SK-N-SH treated with all-trans-retinoic acid at 6 μM for 48 hours (cell line): Measurements from ENCODE around the gene THAP7.

ENCODE experiments used
- ATAC-seq: fragments of 200-7000 bp; cut with Tn5 transposase; 3 replicates; pipeline ENCODE4 v1.9.1; 2020; ENCODE audit warnings: mild to moderate bottlenecking, moderate library complexity
- BACH2 ChIP-seq: fragments of 250-450 bp; sonication (Bioruptor Pico); IDR thresholded peaks from 2 replicates; pipeline ENCODE4 v1.9.0; 2021; ENCODE audit warnings: mild to moderate bottlenecking, borderline replicate concordance
- CSDC2 ChIP-seq: fragments of 250-450 bp; sonication (Bioruptor Pico); IDR thresholded peaks from 2 replicates; pipeline ENCODE4 v1.5.0; 2020; ENCODE audit warnings: mild to moderate bottlenecking, moderate library complexity
- CSRNP3 ChIP-seq: fragments of 250-450 bp; sonication (Bioruptor Pico); IDR thresholded peaks from 2 replicates; pipeline ENCODE4 v1.5.1; 2021; ENCODE audit warnings: mild to moderate bottlenecking, moderate library complexity
- ISL1 ChIP-seq: fragments of 250-450 bp; sonication (Bioruptor Pico); IDR thresholded peaks from 2 replicates; pipeline ENCODE4 v2.1.2; 2022; ENCODE audit warnings: mild to moderate bottlenecking, moderate library complexity
- OSR1 ChIP-seq: fragments of 250-450 bp; sonication (Bioruptor Pico); IDR thresholded peaks from 2 replicates; pipeline ENCODE4 v1.8.0; 2022; ENCODE audit warnings: moderate library complexity, mild to moderate bottlenecking, inconsistent platforms
- PATZ1 ChIP-seq: fragments of 250-450 bp; sonication (Bioruptor Pico); IDR thresholded peaks from 2 replicates; pipeline ENCODE4 v1.8.0; 2020; ENCODE audit warnings: mild to moderate bottlenecking, moderate library complexity, borderline replicate concordance
- PPARA ChIP-seq: fragments of 250-450 bp; sonication (Bioruptor Pico); IDR thresholded peaks from 2 replicates; pipeline ENCODE4 v1.5.0; 2020; ENCODE audit warnings: mild to moderate bottlenecking, borderline replicate concordance
- SNAI2 ChIP-seq: fragments of 250-450 bp; sonication (Bioruptor Pico); IDR thresholded peaks from 2 replicates; pipeline ENCODE4 v1.5.0; 2020; ENCODE audit warnings: mild to moderate bottlenecking, moderate library complexity
- TCF4 ChIP-seq: fragments of 250-450 bp; sonication (Bioruptor Pico); IDR thresholded peaks from 2 replicates; pipeline ENCODE4 v1.8.0; 2021; ENCODE audit warnings: mild to moderate bottlenecking, moderate library complexity, borderline replicate concordance
- TOX ChIP-seq: fragments of 250-450 bp; sonication (Bioruptor Pico); IDR thresholded peaks from 2 replicates; pipeline ENCODE4 v1.8.0; 2021; ENCODE audit warnings: mild to moderate bottlenecking, moderate library complexity, borderline replicate concordance
- TSHZ2 ChIP-seq: fragments of 250-450 bp; sonication (Bioruptor Pico); IDR thresholded peaks from 2 replicates; pipeline ENCODE4 v1.5.0; 2020; ENCODE audit warnings: mild to moderate bottlenecking, moderate library complexity
- ZFP3 ChIP-seq: fragments of 250-450 bp; sonication (Bioruptor Pico); IDR thresholded peaks from 2 replicates; pipeline ENCODE4 v1.5.0; 2020; ENCODE audit warnings: mild to moderate bottlenecking, moderate library complexity
- ZFP30 ChIP-seq: fragments of 450-650 bp; formaldehyde crosslinking; IDR thresholded peaks from 2 replicates; pipeline ENCODE4 v1.5.0; 2022; ENCODE audit warnings: mild to moderate bottlenecking, moderate library complexity
- ZNF70 ChIP-seq: fragments of 450-650 bp; formaldehyde crosslinking; IDR thresholded peaks from 2 replicates; pipeline ENCODE4 v1.5.0; 2020; ENCODE audit warnings: mild to moderate bottlenecking, moderate library complexity
- ZNF8 ChIP-seq: fragments of 450-650 bp; formaldehyde crosslinking; IDR thresholded peaks from 2 replicates; pipeline ENCODE4 v1.5.0; 2020; ENCODE audit warnings: mild to moderate bottlenecking, moderate library complexity
- TF ChIP-seq, protein P1 (sequence below): fragments of 250-450 bp; sonication (Bioruptor Pico); IDR thresholded peaks from 2 replicates; pipeline ENCODE4 v1.8.0; 2021; ENCODE audit warnings: low read depth, mild to moderate bottlenecking, moderate library complexity, borderline replicate concordance
- TF ChIP-seq, protein P2 (sequence below): fragments of 250-450 bp; sonication (Bioruptor Pico); IDR thresholded peaks from 2 replicates; pipeline ENCODE4 v1.5.1; 2020; ENCODE audit warnings: low read depth, mild to moderate bottlenecking, moderate library complexity

THAP7 gene

DNA sequence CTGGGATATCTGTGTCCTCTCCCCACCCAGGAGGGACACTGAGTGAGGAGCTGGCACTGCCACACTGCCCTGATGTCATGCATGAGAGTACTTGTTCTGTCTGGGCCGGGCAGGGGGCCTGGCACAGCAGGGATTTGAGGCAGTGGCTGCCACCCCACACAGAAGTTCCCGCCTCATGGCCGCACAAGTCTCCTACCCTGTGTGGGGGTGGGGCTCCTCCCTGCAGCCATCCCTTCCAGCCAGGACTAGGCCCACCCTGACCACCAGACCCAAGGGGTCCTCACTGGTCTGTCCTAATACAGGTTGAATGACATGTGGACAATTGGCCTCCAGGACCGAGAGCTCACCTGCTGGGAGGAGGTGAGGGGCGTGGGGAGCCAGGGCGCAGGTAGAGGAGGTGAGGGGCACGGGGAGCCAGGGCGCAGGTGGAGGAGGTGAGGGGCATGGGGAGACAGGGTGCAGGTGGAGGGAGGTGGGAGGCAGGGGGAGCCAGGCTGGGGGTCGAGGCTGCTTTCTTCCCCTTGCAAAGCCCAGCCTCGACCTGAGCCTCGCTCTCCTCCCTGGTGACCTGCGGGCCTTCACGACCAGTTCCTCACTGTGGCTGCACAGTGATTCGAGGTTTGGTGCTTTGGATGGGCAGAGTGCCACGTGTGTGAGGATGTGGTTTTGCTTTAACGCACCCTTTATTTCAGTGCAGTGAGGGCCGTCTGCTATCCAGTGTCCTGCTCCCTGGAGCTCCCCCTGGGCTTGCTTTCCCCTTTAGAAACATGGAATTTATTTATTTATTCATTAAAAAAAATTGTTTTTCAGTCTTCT, 12.4 kb downstream of the THAP7 start:
- no peak for ATAC-seq
- TF ChIP-seq TSHZ2 (CRISPR knock-in tag) (no peak), ZNF8 (CRISPR knock-in tag) (no peak)
- TF ChIP-seq, all 23 proteins: peak for 0

- ATAC-seq, result no peak
- no peak for TF ChIP-seq BACH2 (CRISPR knock-in tag)
- TF ChIP-seq SNAI2 (CRISPR knock-in tag), result no peak
- TF ChIP-seq CSDC2, result no peak
- no peak for TF ChIP-seq ZFP3 (CRISPR knock-in tag)
- TF ChIP-seq ZNF8 (CRISPR knock-in tag), result no peak
- no peak for TF ChIP-seq ZFP30 (CRISPR knock-in tag)
- TF ChIP-seq, all 23 proteins: peak for 0
These were observed 13.2 kb downstream of the THAP7 start for GRCh38 chr22:20988573-20989322.

DNA sequence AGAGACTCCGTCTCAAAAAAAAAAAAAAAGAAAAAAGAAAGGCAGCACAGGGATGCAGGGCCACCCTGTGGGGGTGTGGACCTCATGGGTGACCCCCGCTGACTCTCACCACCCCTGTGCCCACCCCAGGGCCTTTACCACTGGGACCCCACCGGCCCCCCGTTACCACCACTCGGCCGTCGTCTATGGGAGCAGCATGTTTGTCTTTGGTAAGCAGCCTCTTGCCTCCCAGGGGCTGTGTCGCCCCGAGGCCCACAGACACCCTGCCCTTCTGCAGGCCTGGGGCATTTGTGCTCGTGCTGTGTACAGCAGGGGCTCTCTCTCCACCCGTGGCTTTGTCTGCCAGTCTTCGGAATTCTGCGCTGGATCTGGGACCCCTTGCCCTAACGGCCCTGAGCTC, 14.5 kb downstream of the THAP7 start:
- no peak for ATAC-seq
- TF ChIP-seq ZFP30 (CRISPR knock-in tag) (no peak), BACH2 (CRISPR knock-in tag) (no peak), ISL1 (CRISPR knock-in tag) (no peak), CSRNP3 (CRISPR knock-in tag) (no peak), PPARA (CRISPR knock-in tag) (no peak), ZNF70 (CRISPR knock-in tag) (no peak), OSR1 (CRISPR knock-in tag) (no peak), ZNF8 (CRISPR knock-in tag) (no peak), TOX (CRISPR knock-in tag) (no peak), TCF4 (CRISPR knock-in tag) (no peak), TSHZ2 (CRISPR knock-in tag) (no peak), ZFP3 (CRISPR knock-in tag) (no peak), PATZ1 (CRISPR knock-in tag) (no peak)
- TF ChIP-seq, protein P1, sequence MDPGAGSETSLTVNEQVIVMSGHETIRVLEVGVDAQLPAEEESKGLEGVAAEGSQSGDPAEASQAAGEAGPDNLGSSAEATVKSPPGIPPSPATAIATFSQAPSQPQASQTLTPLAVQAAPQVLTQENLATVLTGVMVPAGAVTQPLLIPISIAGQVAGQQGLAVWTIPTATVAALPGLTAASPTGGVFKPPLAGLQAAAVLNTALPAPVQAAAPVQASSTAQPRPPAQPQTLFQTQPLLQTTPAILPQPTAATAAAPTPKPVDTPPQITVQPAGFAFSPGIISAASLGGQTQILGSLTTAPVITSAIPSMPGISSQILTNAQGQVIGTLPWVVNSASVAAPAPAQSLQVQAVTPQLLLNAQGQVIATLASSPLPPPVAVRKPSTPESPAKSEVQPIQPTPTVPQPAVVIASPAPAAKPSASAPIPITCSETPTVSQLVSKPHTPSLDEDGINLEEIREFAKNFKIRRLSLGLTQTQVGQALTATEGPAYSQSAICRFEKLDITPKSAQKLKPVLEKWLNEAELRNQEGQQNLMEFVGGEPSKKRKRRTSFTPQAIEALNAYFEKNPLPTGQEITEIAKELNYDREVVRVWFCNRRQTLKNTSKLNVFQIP (CRISPR knock-in tag), result no peak
- TF ChIP-seq, protein P2, sequence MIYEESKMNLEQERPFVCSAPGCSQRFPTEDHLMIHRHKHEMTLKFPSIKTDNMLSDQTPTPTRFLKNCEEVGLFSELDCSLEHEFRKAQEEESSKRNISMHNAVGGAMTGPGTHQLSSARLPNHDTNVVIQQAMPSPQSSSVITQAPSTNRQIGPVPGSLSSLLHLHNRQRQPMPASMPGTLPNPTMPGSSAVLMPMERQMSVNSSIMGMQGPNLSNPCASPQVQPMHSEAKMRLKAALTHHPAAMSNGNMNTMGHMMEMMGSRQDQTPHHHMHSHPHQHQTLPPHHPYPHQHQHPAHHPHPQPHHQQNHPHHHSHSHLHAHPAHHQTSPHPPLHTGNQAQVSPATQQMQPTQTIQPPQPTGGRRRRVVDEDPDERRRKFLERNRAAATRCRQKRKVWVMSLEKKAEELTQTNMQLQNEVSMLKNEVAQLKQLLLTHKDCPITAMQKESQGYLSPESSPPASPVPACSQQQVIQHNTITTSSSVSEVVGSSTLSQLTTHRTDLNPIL (CRISPR knock-in tag), result no peak
- TF ChIP-seq, all 23 proteins: peak for 0
